ENCODE measurements around the gene AMBRA1. TPM values are rescaled to one million over a fixed set of nuclear protein-coding genes. Genes with fewer than 3 reads are reported as not detected.

The AMBRA1 gene
- total RNA-seq, result 10 to 100 TPM; 41.3 to 52.7 (median 46.2) TPM
- 32.7 TPM for total RNA-seq (2013)

- peak within 1 kb of the TSS; percentile 67 for H3K27ac ChIP-seq (ENCODE audit: low read length)
- peak within 1 kb of the TSS; percentile 87 to 89 for H3K27ac Mint-ChIP-seq
- H3K27me3 Mint-ChIP-seq (ENCODE audit: low read depth in 2 of 2), result no peaks in the 10 kb centered on the region
- H3K9me3 Mint-ChIP-seq, result no peaks in the 10 kb centered on the region
- no peaks in the 10 kb centered on the region for H3K9me3 ChIP-seq (ENCODE audit: control insufficient read depth, insufficient read depth, low read length)
- no peaks in the 10 kb centered on the region for H3K36me3 ChIP-seq (ENCODE audit: control insufficient read depth, insufficient read depth, low read length)
- TF ChIP-seq CTCF (IDR thresholded peaks at IDR 0.05), result no peak
- ATAC-seq, result peak; percentile 95 to 97 (median 95)
- WGBS (ENCODE audit: insufficient coverage), result 2% methylated on average over 53 of the region's 54 CpGs
- intact Hi-C loops (cut with micrococcal nuclease), result loop anchor here (1.0 kb wide), 1 partner anchor 24 kb away; the partner anchor contains the start of genes ATG13 and HARBI1
- H3K4me1 ChIP-seq (ENCODE audit: control insufficient read depth, insufficient read depth, low read length), result peaks cover 10% of the 10 kb centered on the region
- H3K4me3 ChIP-seq (ENCODE audit: low read length), result peak within 1 kb of the TSS; percentile 65
- no peaks in the 10 kb centered on the region for H3K36me3 Mint-ChIP-seq
- H3K27me3 ChIP-seq (ENCODE audit: control insufficient read depth, insufficient read depth, low read length), result no peaks in the 10 kb centered on the region
- H3K4me1 Mint-ChIP-seq, result peaks cover 39 to 40% of the 10 kb centered on the region in 2 donors
- H3K4me3 Mint-ChIP-seq, result peak within 1 kb of the TSS; percentile 97
- peak; percentile 75 to 90 for DNase-seq
Measured at GRCh38 chr11:46593550-46594373, at the start of gene AMBRA1. AMBRA1 (minus strand) TSS chr11:46594023; CDS start chr11:46548380, 45,643 bp downstream.

- ATAC-seq (no peak), DNase-seq (no peak)
- Mint-ChIP-seq H3K36me3 (peaks cover 6% of the 10 kb centered on the region), H3K27ac (peak overlapping the region; percentile 66 to 75), H3K4me1 (peaks cover 16 to 28% of the 10 kb centered on the region in 2 donors), H3K27me3 (ENCODE audit: low read depth in 2 of 2) (no peaks in the 10 kb centered on the region), H3K9me3 (peaks cover 0 to 4% of the 10 kb centered on the region in 2 donors), H3K4me3 (no peak overlapping the region)
- no peak overlapping the region for H3K27ac ChIP-seq (ENCODE audit: low read length)
- H3K4me1 ChIP-seq (ENCODE audit: control insufficient read depth, insufficient read depth, low read length), result no peaks in the 10 kb centered on the region
- 100% methylated on average over 2 of the region's 3 CpGs for WGBS (ENCODE audit: insufficient coverage)
- H3K4me3 ChIP-seq (ENCODE audit: low read length), result no peak overlapping the region
- intact Hi-C loops (cut with micrococcal nuclease), result no loop called here
- H3K27me3 ChIP-seq (ENCODE audit: control insufficient read depth, insufficient read depth, low read length), result no peaks in the 10 kb centered on the region
- no peaks in the 10 kb centered on the region for H3K9me3 ChIP-seq (ENCODE audit: control insufficient read depth, insufficient read depth, low read length)
- peaks cover 47% of the 10 kb centered on the region for H3K36me3 ChIP-seq (ENCODE audit: control insufficient read depth, insufficient read depth, low read length)
- TF ChIP-seq CTCF (IDR thresholded peaks at IDR 0.05), result no peak
Measured at GRCh38 chr11:46643531-46643930, 49.7 kb upstream of the AMBRA1 start.

- Mint-ChIP-seq H3K4me1 (peaks cover 20 to 32% of the 10 kb centered on the region in 2 donors), H3K27ac (peak overlapping the region; percentile 75 to 79), H3K9me3 (peaks cover 0 to 4% of the 10 kb centered on the region in 2 donors), H3K4me3 (peak overlapping the region; percentile 22), H3K36me3 (peaks cover 6% of the 10 kb centered on the region), H3K27me3 (ENCODE audit: low read depth in 2 of 2) (no peaks in the 10 kb centered on the region)
- intact Hi-C loops (cut with micrococcal nuclease), result no loop called here
- H3K9me3 ChIP-seq (ENCODE audit: control insufficient read depth, insufficient read depth, low read length), result no peaks in the 10 kb centered on the region
- WGBS (ENCODE audit: insufficient coverage), result 89% methylated on average over 7 of the region's 8 CpGs
- H3K4me3 ChIP-seq (ENCODE audit: low read length), result no peak overlapping the region
- peaks cover 47% of the 10 kb centered on the region for H3K36me3 ChIP-seq (ENCODE audit: control insufficient read depth, insufficient read depth, low read length)
- DNase-seq (no peak), ATAC-seq (peak in 2 of 3 donors; percentile 55 to 83)
- no peak overlapping the region for H3K27ac ChIP-seq (ENCODE audit: low read length)
- no peaks in the 10 kb centered on the region for H3K27me3 ChIP-seq (ENCODE audit: control insufficient read depth, insufficient read depth, low read length)
- H3K4me1 ChIP-seq (ENCODE audit: control insufficient read depth, insufficient read depth, low read length), result no peaks in the 10 kb centered on the region
- no peak for TF ChIP-seq CTCF (IDR thresholded peaks at IDR 0.05)
Measured at GRCh38 chr11:46642627-46643335, 49.0 kb upstream of the AMBRA1 start.

All from natural killer cell (primary cell).